Retina (tissue), 1 donor: ENCODE results near the gene PIK3C2G.

Experiments used
- DNase-seq: peaks from one replicate; pipeline ENCODE4 v3.0.0-alpha.2; 2016

PIK3C2G gene

DNA sequence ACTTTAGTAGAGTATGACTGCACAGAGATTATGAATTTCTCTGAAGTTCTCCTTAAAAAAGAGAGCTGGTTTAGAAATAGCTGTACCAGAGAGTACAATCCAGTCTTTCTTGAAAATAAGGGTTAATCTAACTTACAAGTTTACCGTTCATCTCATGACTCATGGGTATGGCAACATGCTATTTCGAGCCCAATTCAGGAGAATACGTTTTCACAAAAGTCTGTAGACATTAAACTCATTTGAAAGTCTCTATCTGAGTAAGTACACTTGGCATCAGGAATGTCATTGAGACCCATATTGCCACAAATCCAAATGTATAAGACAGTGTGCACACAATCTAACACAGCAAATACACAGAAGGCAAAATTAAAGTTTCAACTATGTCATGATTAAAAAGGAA lies 160.5 kb downstream of the PIK3C2G start:
- no peak for DNase-seq

DNA sequence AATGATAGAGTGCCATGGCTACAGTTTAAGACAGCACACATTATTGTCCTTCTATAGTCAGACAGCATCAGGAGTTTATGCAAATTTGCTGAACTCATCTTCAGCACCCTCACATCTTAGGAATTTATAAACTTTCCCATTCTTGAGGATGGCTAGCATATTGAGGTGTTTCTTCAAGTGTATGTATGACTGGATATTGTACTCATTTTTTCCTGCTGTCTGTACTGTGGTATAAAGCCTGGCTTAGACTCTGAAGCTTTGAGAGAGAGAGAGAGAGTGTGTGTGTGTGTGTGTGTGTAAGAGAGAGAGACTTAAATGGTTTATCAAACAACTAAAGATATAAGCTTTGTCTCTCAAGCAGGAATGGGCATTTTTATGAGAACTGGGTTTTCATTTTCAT lies 161.6 kb downstream of the PIK3C2G start:
- no peak for DNase-seq

DNA sequence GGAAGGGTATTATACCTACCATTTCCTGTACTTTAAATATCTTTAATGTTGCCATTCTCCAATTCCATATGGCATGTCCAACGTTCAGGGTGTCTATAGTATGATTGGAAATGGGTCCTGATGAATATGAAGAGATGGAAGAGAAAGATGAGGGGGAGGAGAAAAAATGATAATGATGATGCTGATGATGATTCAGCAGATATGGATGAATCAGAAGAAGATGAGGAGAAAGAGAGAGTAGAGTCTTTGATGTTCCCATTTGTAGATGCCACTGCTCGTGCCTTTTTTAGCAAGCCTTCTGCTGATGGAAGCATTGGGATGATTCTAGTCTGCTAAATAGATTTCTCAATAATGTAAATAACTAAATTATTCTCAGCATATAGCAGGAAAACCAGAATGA lies 163.5 kb downstream of the PIK3C2G start:
- no peak for DNase-seq

DNA sequence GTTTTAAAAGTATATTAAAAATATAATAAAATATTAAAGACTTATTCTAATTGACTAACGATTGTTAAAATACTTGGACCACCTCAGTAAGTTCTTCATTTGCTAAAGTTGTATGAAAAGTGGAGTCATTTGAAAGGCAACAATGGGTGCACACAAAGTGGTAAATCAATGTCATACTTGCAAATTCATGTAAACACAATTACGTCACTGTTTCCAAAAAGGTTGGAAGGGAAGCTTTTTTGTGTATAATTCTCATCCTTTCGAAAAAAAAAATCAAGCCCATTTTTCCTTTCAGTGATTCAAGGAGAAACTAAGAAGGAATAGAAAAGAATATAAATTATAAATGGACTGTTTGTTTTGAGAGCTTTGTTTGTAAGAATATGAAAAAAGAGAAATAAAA lies 166.2 kb downstream of the PIK3C2G start:
- no peak for DNase-seq

DNA sequence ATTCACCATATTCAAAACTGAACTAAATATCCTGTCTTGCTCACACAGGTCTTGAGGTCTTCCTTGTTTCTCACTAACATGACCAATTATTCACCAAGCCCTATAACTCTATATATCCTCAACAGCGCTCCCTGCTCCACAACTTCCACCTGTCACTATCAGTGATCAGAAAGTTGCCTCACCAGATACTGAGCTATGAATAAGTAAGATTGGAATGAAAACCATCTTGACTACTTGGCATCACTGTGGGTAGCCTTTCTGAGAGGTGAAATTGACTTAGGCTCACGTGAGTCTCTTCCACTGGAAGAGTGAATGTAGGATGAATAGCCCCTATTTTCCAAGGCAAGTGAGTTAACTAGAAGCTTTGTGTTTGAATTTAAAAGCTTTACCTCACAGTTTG lies 167.1 kb downstream of the PIK3C2G start:
- DNase-seq, result no peak

DNA sequence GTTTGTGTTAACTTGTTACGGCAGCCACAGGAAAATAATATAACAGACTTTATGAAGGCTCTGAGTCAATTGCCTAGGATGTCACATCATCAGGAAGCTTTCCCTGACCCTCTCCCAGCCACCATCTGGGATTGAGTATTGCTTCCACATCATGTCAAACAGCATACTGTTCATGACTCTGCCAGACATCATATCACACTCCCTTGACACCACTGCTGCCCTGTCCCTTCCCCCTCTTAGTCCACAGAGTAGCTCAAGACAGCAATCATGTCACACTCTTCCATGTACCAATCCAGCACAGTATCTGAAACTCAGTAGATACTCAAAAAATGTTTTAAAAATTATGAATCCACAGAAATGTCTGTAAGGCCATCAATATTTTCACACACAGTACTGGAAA lies 168.0 kb downstream of the PIK3C2G start:
- DNase-seq, result peak; percentile 23

DNA sequence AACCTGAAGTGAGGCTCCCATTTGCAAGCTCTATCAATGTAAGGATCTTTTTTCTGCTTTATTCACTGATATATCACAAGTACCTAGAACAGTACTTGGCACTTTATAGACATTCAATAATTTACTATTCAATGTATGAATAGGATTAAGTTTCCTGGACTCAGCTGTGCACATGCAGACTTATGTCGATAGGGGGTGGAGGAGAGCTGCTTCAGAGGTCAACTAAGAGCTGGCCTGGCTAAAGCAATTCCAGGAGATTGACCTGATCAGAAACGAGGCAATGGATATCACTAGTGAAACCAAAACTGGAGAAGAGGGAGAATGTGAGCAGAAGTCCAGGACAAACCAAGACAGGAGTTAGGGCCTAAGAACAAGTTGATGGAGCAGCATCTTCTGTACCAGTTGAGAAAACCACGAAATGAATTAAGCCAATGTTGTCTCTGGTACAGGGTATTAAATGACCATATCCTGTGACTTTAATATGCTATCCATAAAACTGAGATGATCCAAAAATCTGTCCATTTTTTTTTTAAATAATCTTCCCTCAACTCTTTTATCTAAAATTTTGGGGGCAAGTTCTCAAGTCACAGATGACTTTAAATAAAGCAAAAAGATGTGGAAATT lies 169.2 kb downstream of the PIK3C2G start:
- peak; percentile 35 for DNase-seq

DNA sequence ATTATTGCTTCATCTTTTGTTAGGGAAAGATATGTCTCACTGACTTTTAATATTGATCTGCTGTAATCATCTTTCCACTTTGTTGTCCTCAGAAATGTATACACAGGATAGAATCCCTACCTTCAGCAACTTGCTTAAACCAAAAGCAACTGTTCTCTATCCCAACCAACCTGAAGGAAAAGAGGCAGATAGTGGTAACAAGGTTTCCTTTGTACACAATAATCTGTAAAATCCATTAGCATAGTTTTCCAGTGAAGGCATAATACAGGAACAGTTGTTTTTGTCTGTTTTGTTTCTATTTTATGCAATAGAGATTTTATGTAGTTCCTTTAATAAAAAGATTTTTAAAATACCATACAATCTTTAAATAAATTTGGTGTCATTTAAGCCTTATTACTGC lies 170.5 kb downstream of the PIK3C2G start:
- no peak for DNase-seq

DNA sequence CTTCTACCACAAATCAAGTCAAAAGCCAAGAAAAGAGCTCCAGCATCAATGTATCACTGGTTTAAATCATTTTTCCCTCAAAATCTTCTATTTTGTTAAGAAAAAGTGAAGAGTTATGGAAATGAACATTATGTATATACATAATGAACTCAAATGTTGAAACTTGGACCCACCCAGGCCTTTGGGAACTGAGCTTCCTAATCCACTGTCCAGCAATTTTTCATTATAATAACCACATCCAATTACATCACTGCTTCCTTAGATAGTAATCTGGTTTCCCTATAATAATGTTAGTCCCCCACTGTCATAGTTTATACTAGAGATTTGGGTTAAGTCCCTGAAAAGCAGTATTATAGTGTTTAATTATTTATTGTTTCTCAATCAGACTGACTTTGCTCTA lies 170.9 kb downstream of the PIK3C2G start:
- no peak for DNase-seq

DNA sequence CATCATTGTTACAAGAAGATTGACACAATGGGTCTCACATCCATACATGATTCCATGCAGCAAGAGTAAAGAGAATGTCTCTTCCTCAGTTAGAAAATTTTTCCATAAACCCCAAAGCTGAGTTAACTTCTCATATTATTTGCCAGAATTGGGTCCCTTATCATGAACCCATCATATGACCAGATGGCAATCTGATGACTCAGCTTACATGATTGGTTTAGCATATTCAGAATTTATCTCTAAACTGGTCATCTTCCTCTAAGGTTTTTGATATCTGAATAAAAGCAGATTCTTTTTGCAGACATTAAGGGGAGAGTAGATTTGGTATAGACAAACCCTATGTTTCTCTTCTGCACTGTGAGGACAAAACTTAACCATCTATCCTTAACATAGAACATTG lies 174.9 kb downstream of the PIK3C2G start:
- no peak for DNase-seq

DNA sequence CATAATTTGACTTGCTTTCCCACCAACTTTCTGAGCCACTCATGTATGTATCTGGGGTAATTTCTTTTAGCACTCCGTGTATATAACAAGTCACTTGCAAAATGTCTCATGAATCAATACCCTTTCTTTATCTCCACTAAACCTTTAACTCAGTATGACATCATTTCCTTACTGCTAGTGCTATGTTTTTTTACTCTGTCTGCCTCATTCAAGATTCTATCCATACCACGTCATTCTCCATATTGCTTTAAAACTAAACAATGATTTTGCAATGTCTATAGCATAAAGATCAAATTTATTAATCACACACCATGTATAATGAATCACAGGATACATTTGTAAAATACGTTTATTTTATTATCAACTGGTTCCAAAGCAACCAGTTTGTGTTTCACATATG lies 178.2 kb downstream of the PIK3C2G start:
- no peak for DNase-seq

DNA sequence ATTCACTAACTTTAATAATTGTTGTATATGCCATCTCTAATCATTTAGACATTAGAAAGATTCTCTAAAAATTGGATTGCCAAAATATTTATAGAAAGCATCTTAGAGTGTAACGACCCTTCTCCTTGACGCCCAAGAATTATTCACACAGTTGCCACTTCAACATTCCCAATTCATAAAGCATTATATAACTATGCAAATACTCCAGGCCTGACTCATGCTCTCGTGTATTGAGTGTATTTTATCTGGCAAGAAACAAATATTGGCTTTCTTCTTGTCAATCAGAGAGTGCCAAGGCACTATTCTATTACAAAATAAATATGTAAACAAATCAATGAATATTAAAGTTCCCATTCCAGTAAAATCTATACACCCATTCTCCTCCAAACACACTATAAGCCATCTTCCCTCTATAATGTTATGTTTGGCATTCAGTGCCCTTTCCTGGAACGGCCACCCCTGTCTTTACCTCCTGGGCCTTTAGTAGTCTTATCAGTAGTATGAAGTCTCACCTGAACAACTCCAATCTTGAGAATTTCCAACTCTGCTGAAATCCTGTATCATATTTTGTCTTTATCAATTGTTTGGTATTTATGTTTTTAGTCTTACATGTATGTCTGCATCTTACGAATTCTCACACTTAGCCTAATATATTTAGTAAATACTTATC lies 182.6 kb downstream of the PIK3C2G start:
- no peak for DNase-seq

DNA sequence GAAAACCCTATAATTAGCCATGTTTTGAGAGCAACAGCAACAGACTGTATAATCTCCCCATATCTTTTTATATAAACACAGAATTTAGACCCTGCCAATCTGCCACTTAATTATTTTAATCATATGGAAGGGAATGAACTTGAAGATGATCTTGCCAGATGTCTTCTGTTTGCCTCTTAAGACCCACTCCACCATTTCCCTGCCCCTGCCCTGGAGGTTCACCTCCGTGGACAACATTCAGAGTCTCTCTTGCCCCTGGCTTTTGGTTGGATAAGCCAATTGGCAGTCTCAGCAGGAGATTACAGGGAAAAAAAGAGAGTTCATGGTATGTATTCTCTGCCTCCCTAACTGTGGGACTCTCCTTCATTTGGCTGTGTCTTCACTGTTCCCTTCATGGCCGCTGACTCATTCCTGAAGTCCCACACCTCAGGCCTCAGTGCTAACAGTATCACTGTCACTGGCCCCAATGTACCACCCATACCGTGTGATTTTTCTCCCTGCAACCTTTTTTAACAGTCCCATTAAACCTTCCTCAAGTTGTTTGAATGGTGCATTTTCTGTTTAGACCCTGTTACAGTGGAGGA lies 184.8 kb downstream of the PIK3C2G start:
- DNase-seq, result no peak

DNA sequence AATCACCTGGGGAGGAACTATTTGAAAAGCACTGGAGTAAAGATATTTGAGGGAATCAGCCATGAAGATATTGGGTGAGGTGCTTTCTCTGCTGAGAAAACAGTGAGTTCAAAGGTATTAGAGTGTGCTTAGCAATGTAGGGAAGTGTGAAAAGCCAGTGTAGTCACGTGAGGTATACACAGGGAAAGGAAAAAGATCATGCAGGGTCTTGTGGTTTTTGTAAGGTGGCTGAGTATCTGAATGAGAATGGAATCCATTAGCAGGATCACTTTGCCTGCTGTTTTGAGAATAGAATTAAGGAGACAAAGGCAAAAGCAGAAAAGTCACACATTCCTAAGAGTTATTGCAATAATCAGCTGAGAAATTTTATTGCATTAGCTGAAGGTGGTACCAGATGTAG lies 193.0 kb downstream of the PIK3C2G start:
- no peak for DNase-seq

DNA sequence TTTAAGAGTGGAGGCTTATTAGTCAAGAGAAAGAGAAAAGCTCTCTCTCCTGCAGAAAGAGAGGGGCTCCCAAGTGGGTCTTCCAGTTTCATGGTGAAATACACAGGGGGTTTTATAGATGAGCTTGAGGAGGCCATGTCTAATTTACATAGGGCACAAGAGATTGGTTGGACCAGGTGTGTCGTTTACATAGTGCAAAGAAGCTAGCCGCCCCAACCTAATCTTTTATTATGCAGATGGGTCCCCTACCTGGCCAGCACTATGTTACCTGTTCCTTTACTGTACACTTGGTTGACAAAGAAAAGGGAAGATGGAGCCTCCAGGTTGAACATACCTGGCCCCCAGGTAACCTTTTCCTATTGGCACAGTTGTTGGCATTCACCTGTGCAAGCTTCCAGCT lies 195.0 kb downstream of the PIK3C2G start:
- DNase-seq, result no peak

DNA sequence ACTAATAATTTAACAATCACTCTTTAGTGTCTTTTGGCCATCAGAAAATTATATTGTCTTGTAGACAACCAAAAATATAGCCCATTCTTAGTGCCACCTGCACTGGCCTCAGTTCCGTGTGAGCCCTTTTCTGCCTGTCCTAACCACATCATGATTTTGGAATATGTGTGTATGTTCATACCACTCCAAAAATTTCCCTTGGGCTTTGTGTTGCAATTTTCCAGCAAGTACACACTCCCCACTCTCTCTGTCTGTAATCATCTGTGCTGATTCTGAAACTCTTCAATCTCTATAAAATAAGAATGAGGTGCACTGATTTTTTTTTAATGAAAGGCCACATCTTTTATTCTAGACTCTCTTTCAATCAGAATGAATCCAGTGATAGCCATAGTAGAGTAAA lies 196.0 kb downstream of the PIK3C2G start:
- DNase-seq, result no peak

DNA sequence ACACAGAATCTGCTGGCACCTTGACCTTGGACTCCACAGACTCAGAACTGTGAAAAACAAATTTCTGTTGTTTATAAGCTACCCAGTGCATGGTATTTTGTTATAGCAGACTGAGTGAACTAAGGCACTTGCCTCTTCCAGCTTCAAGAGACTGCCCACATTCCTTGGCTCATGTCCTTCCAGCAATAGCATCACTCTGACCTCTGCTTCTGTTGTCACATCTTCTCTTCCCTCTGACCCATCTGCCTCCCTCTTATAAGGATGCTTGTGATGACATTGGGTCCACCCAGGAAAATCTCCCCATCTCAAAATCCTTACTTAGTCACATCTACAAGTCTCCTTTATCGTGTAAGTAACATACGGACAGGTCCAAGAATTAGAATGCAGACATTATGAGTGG lies 200.4 kb downstream of the PIK3C2G start:
- no peak for DNase-seq

DNA sequence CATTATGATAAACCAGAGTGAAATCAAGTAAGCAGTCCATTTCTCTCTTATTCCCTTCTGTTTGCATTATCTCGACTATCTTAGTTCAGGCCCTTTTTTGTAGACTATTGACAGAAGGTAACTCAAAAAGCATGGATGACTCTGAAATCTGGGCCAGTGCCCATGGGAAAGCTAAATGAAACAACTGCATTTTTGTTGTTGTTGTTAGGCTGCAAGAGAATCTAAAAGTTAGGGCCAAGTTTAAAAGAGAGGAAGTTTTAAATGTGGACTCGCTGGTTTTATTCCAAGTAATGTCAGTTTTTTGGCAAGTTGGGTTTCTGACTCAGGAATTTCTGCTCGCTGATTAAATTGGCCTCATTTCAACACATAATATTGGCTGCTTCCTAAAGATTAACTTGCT lies 201.1 kb downstream of the PIK3C2G start:
- no peak for DNase-seq

DNA sequence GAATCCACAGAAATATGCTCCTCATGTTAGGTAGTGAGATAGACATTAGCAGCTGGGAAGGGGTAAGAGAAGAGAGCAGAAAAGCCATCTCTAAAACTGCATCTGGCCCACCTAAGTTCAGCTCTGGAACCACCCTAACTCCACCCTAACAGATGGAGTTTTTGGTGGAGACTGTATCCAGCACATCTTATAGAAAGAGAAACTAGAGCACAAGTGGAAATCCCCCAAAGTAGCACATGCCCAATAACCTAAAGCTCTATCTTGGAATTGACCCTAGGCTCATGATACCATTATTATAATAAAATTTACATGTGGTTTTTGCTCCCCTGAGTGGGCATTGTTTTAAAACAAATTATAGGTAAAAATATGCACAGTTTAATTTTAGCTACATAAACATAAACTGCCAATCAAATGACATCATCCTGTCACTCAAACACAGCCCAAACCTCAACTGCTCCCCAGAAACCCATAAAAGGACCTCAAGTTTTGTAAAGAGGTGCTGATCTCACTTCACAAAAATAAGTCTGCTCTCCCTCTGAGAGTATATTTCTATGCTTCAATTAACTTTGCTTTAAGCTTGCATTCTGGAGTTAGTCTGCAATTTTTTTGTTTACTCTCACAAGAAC lies 206.4 kb downstream of the PIK3C2G start:
- DNase-seq, result no peak

DNA sequence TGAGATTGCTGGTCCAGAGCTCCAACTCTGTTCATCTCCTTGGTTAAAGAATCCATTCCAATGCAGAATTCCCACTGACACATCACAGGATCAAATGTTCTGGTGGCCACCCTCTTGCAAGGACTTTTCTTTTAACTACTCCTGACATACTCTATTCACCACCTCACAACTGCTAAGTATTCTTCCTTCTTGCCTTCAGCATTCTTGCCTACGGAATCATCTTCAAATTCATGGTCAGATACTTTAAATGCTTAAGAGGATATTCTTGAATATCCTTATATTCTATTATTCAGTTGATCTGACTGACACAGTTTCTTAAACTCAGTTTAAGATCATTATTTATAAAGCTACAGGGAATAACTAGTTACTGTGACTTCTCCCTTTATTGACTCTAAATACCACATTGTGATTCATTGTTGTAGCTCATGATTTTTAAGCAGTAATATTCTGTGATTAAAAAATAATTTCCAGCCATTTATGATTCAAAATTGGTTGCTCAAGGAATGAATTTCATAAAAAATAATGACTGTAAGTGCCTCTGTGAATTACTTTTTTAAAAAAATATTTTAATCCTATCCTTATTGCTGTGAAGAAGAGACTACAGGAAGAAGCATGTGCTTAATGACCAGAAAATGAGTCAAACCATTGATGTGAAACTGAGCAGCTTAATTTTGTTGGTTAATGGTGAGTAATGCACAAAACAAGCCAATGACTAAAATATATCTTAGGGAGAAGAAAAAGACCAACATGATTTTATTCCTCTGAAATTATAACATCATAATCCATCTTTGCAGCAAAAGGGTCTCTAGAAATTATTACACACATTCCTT lies 207.1 kb downstream of the PIK3C2G start:
- DNase-seq, result no peak

DNA sequence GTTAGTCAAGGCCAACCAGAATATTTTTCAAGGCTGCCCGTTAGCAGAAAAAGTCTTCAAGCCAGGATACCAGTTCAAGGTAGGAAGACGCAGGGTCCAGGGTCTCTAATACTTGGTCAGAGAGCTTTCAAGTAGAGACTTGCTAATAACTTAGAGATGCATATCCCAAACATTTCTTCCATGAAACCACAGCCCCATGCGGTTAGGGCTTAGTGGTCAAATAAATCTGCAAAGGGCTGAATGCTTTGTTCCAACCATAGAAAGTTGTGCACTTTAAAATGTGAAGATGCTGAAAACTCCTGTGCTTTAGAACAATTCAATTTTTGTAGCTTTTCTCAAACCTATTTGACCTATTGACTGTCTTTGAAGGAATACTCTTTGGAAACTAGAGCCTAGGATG lies 208.9 kb downstream of the PIK3C2G start:
- DNase-seq, result no peak

DNA sequence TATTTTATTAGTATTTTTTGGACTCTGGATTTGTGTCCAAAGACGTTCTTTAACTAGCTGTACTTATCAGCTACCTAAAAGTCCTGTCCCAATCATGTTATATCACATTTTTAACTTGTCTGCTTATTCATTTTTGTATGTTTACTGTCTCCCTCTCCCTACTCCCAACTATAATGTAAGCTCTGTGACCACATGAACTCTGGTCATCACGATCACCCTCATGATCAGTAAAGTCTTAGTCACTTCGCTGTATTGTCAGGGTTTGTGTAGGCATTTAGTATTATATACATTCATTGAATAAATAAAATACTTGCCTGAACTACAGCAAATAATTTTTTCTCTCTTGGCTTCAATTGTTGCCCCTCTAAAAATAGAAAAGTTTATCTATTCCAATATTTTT lies 211.0 kb downstream of the PIK3C2G start:
- no peak for DNase-seq

DNA sequence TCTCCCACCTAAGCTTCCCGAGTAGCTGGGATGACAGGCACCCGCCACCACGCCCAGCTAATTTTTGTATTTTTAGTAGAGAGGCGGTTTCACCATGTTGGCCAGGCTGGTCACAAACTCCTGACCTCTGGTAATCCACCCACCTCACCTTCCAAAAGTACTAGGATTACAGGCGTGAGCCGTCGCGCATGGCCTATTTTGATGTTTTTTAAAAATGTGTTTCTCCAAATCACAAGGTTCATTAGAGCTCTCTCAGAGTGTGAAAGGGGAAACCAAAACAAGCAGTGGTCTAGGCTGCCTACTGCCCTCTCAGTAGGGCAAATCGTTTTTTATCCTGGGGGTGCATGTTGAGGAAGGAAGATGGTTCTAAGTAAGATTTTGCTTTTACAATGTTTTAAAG lies 211.5 kb downstream of the PIK3C2G start:
- DNase-seq, result no peak
